NCI-H1417 treated with DMSO at 0.1 percent for 48 hours (cell line): ENCODE measurements around the gene PBOV1.

Experiments
- DNase-seq: peaks from one replicate; lab custom pipeline; 2025; lab: John Stamatoyannopoulos, UW

Gene PBOV1

DNA sequence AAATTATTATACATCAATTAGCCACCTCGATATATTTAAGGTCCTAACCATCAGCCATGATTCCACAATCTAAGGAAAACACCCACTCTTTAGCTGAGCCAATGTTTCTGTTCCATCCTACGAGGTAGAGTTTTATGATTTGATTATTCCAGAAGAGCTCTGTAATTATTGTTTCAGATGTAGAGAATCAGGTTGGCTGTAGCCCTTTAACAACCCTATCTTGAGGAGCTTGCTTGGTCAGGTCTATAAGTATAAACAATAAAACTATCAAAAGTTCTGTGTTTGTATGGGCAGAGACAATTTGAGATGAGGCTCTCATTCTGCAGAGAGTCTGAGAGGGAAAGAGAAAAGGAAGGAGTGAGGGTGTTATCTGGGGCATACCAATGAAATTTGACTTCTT, at the start of gene PBOV1:
PBOV1 (minus strand) TSS at position 43 of the 400 bp plus-strand sequence. CDS start 96 bp downstream, outside the sequence.
- DNase-seq, result no peak

DNA sequence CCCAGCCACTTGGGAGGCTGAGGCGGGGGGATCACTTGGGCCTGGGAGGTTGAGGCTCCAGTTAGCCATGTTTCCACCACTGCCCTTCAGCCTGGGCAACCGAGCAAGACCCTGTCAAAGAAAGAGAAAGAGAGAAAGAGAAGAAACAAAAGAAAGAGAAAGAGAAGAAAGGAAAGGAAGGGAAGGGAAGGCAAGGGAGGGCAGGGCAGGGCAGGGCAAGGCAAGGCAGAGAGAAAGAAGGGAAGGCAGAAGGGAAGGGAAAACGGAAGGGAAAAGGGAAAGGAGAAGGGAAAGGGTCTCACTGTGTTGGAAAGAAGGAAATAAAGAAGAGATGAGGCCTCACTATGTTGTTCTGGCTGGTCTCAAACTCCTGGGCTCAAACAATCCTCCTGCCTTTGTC, 47.8 kb upstream of the PBOV1 start:
- no peak for DNase-seq

DNA sequence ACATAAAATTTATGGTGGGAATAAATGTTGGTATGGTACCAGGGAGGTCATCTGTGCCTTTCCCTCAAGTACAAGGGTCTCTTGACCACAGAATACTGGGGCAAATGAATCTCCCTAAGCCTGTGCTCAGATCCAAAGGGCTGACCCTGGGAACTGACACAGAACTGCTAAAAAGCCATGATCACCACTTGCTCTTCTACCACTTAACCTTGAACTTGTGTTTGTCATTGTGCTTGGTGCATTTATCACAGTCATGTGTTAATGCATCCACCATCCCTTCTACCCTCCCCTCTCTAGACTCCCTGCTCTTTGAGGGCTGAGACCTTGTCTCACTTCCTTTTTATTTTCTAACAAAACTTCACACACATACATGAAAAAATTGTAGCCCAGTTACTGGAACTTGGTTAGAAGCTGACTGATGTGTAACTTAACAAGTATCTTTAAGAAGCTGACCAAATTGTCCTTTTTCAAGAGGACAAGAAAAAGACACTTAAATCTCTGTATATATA, 46.1 kb upstream of the PBOV1 start:
- DNase-seq, result no peak

DNA sequence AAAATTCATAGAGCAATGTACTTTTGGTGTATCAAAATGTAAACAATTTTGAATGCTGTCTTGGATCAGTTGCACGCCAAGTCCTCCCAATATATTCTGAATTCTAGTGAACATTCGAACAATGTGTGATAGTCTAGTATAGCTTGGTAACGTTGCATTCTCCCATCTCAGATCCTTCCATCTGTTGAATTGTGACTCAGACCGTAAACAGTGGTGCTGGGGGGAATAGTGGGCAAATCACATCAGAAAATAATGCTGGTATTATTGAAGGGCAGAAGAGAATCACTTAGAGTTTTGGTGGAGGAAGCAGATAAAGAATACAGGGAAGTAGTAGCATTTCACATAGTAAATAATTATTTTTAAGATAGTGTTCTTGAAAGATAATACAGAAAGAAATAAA, 45.7 kb upstream of the PBOV1 start:
- no peak for DNase-seq

DNA sequence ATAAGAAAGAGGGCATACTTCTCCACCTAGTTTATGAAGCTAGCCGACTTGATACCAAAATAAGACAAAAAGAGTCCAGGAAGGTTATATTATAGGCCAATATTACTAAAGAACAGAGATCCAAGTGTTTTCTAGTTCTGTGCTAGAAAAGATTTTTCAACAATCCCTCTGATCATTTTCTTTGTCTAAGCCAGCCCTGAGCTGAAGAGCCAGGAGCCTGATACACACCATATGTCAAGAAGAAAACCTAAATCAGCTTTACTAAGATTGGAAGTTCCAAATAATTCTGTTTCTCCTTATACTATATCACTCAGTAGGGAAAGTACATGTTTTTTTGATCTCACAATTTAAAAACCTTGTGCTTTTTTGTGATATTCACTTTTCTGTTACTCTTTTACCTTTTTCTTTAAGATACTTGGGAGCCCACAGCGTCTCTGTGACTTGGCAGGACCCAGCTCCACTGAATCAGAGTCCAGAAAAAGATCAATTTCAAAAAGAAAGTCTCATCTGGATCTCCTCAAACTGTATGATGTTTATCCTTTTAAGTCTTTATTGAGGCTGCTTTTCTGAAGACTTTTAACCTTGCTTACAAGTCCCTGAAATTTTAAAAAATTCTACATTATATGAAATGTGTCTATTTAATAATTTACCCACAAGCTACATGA, 43.0 kb upstream of the PBOV1 start:
- no peak for DNase-seq

DNA sequence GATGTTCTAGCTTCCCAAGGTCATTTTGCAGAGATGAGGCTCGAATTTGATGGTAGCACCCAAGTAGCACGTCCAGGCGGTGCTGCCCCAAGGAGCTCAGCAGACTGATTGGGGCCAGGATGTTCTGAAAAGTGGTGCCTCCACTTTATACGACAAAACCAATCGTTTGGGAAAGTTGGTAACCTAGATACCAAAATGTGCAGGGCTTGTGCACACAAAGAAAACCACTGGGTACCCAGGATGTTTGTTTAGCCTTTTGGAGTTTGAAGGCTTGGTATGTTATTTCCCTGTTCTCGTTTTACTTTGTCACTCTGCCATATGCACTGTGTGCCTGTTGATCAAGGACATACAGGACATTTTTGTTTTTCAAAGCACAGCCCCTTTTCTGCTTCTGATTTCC, 40.7 kb upstream of the PBOV1 start:
- DNase-seq, result no peak

DNA sequence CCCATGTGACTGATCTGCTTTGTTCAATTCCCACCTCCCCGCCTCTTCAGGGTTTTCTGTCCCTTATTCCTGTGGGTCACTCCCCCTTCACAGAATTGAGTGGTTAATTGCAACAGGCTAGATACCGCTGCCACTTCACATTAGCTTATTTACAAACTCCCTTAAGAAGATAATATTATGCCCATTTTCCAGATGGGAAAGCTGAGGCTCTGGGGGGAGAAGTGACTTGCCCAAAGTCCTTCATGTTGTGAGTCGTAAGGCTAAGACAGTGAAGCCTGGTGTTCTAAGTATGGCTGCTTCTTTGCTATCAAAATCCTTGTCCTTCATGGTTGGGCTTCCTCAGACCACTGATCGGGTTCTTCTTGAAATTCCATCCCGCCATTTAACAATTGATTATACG, 39.9 kb upstream of the PBOV1 start:
- no peak for DNase-seq

DNA sequence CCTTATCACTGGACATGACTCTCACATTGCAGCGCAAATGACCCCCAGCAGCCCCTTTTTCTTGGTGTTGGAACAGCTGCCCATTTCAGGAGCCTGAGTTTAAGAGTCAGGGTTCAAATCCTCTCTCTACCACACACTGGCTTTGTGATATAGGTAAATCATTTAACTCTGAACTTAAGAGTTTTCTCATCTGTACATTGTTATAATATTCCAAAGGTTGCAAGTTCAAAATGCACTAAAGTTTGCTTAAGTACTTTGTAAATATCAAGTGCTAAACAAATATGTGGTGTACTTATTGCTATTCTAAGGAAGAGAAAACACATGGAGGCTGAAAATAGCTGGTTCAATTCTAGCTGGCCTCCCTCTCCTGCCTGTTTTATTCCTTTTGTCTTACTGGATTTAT, 39.3 kb upstream of the PBOV1 start:
- DNase-seq, result no peak

DNA sequence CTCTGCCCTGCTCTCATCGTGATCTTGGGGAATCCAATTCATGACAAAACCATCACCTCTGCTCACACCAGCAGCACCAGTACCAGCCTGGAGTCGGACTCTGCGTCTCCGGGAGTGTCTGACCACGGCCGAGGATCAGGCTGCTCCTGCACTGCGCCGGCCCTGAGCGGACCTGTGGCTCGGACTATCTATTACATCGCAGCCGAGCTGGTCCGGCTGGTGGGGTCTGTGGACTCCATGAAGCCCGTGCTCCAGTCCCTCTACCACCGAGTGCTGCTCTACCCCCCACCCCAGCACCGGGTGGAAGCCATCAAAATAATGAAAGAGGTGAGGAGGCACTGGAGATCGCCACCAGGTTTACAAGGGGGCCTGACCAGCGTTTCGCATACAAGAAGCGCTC, 37.2 kb upstream of the PBOV1 start:
- DNase-seq, result no peak

DNA sequence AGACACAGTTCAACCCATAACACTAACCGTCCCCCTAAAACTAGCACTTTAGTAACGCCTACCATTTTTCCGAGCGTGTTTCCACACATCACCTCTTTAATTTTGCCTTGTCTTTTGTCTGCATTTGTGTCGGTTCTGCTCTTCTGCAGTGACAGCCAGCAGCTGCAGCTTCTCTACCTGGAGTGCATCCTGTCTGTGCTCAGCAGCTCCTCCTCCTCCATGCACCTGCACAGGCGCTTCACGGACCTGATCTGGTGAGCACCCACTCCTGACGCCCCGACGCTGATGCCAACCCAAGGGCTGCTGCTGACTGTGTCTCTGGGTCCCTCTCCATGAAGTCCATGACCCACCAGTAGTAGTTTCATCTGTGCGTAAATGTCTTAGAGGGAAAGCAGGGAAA, 35.4 kb upstream of the PBOV1 start:
- DNase-seq, result no peak

DNA sequence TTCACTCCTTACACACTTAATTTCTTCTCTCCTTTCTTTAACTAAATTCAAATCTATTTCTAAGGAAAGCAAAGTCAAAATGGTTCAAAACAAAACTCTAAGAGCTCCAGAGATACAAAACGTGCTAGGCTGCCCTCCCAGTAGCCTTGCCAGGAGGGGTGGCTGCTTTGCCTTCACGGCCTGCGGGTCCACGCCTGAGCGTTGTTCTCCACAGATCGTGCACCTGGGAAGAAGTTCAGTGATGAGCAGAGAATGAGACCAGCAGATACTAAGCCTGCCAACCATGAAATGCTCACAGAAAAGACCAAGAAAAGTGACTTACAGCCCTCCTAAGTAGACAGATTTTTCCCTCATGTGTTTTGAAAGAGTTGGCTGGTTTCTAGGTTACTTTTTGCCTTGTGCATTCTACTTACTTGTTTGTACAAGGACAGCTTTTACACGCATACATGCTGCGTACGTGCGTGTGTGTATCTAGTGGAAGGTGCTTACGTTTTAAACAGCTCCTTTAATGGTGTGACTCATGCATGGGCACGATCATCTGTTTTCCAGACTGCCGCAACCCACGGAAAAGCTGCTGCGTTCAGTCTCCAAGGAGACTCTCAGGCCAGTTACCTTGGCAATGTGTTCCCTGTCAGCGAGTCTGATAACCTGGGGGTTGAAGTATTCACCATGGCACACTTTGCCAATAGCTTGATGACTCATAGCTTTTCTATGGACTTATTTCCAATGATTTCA, 32.4 kb upstream of the PBOV1 start:
- no peak for DNase-seq

DNA sequence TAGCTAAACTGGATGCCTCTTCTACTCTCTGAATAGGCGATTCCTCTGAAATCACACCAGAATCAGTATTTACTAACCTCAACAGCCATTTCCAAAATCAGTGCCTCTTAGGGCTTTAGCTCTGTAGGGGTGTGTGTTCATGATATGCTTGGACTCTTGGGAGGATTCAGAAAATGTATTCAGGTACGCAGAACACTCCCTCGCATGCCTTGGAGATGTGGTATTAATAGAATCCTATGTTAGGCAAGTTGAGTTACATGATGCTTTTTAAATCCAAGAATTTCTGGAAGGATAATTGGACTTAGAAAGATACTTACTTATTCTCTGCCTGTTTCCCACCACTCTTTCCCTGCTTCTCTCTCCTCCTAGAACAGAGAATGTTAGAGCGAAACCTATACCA, 31.8 kb upstream of the PBOV1 start:
- no peak for DNase-seq

DNA sequence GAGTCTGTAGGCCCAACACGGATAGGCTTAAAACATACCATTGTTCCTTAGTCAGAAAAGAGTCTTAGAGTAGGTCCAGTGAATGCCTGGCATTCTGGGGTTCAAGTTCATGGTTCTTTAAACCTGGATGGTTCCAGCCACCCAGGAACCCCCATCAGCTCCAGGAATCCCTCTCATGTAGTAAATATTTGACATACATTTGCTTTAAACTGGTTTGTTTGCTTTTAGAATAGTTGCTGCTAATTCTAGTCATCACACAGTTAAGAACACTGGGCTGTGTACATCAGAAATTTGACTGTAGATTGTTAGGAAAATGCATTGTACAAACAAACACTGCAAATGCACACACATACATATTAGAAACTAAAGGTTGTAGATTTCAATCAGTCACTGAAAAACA, 30.6 kb upstream of the PBOV1 start:
- DNase-seq, result no peak

DNA sequence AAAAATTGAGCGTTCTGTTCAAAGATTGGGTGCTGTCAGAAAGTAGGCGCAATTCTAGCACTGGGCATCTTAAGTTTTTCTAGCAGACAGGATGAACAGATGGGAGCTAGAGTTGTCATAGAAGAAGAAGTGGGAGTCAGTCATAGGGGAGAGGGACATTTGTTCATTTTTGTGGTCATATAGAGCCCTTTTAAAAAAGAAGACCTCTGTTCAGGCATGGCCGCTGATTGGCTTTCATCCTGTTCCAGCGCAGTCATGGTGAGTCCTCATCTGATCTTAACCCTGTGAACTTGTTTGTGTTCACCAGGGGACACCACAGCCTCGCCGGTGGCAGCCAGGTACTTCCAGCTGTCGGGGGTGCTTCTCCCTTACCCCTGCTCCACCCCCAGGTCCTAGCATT, 29.7 kb upstream of the PBOV1 start:
- DNase-seq, result no peak

DNA sequence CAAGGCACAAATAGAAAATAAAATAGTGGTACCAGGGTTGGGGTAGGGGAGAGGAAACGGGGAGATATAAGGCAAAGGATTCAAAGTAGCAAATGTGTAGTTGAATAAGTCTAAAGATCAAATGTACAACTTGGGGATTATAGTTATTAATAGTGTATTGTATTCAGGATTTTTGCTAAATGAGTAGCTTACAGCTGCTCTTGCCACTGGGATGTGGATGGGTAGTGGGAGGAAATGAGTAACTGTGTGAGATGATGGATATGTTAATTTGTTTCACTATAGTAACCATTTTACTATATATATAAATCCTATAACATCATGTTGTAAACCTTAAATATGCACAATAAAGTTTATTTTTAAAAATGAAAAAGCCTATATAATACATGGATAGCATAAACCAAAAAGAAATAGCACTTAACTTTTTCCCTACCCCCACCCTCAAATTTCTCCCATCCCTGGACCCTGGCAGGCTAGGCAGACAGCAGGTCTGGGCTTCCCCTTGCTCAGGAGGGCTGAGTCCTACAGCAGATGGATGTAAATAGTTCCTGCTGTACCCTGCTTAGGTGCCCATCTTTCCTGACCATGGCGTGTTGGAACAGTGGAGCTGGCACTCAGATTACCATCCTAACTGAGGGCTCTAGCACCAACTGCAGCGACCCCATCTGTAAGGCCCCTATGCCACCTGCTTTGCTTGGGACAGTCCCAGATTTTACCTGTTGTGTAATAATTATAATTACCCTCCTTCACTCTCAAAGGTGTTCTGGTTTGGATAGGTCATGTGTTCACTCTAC, 28.6 kb upstream of the PBOV1 start:
- DNase-seq, result no peak

DNA sequence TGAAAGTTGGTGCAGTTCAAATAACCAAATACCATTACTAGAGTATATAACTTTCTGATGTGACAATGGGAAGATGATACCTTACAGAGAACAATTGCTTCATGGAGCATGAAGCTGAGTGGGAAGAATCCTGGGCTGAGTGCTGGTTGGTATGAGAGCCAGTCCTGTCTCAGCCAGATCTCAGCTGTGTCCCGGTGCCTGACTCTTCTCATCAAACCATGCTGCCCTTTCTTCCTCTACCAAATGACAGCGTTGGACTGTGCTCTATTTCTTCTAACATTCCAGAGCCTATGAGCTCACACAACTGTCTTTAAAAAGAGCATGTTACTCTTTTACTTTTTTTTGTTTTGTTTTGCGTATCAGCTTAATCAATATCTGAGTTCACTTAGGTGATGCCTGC, 27.5 kb upstream of the PBOV1 start:
- no peak for DNase-seq

DNA sequence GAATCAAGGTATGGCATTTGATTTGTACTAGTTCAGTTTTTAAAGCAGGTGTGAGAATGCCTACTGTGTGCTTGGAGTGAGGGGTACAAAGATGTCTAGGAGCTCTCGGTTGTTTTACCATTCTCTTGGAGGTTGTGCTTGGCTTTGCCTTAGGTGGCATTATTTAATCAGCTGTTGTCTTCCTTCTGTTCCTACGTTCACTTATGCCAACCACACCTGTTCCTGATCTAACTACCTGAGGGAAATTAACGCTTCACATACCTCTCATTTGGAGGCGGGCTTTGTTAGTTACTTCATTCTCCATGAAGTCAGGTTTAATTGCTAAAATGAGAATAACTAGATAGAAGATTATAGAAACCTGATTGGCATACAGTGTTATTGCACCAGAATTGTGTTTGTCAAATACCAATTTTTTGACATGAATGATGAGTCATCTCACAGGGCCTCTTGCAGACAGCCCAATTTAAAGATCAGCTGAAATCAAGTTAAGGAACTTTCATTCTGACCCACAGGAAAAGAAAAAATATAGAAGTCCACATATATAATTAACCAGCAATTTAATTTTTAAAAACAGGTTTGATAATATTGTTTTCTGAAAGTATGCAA, 24.8 kb upstream of the PBOV1 start:
- peak; percentile 21 for DNase-seq

DNA sequence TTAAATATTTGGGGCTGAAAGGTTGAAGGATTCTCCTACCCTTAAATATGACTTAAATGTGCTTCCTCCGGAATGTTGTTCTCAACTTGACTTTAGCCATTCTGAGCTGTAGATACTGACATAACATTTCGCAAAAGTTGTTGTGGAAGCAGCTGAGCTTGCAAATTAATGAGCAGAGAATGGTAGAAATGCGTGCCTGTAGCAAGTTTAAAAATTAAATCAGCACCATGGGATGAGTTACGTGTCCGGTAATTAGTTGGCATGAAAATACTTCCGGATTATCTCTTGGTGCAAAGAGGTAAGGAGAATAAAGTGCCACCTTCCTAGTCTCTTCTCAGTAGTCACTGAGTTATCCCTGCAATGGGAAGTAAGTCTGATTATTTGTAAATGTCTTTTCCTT, 23.6 kb upstream of the PBOV1 start:
- DNase-seq, result no peak

DNA sequence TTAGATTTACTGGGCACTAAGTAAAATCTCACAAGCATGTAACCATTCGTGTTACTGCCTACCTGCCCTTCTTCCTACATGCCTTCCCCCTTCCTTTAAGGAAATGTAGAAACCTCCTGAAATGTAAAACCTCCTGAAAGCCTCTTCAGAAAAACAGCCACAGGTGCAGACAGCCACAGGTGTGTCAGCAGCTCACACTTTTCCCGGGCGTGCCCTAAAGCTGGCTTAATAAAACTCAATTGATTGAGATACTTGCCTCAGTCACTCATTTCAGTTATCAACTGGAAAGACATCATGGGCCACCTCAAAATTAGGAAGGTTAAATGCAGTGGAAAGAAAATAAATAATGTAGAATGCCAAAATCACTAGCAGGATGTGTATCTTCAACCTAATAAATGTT, 23.1 kb upstream of the PBOV1 start:
- DNase-seq, result no peak

DNA sequence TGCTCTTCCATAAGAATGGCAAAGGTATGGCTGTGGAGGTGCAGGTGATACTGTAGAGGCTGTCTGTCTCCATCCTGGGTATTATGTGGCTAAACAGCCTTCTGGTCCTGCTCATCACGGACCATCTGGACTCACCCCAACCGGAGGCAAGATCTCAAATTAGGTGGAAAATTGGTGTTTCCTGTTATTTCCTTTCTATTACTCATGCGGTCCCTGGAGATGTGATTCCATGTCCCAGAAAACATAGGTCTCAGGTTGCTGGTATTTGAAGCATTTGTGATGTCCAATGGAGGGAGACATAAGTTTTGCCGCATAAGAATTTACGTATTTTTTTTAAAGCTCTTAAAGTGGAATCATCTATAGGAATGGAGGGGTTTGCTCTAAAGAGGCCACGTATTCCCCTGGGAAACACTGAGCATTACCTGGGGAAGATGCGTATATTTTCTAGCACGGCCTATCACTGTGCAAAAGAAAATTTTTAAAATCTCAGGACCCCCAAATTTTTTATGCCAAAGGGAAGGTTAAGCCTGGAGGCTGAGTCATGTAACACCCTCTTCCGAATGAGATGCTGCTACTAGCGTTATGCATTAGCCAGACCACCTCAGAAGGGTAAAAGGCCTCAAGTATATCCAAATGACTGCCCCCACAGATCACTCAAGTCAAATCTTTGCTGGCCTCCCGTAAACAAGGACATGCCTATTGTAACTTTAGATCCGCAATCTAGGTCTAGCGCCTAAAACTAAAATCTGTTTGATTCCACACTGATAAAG, 22.4 kb upstream of the PBOV1 start:
- no peak for DNase-seq

DNA sequence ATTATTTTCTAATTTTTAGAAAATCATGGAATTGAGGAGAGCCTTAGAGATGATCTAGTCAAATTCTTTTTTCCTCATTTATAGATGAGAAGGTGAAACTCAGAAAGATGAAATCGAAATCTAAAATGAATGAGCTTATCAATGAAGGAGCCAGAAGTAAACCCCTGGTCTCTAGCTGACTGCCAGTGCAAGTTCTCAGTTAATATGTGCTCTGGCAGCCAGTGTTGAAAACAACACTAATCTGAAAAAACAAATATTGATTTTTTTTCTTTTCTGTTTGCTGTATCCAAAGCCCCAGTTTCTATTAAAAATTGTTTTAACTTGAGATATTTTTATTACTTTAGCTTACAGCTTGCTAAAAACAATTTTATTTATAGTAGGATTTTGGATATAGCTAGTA, 21.5 kb upstream of the PBOV1 start:
- DNase-seq, result no peak

DNA sequence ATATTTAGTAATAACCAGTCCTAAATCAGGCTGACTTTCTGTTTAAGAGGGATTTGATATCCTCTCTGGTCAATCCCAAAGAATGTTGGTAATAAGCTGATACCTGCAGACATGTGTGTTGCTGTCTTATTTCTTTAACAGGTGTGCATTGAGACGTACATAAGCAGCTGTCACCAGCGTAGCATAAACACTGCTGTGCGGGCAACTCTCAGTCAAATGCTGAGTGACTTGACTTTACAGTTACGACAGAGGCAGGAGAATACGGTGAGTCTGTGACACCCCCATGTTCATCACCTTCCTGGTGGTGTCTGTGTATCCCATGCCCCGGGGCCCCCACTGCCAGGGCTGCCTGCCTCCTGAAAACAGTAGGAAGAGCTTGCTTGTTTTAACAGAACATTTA, 20.1 kb upstream of the PBOV1 start:
- DNase-seq, result no peak
